K562 (cell line): ENCODE results near the gene MCC. TPM values are rescaled to one million over a fixed set of nuclear protein-coding genes. Genes with fewer than 3 reads are reported as not detected.

Source experiments
- ATAC-seq: fragments of 200-7000 bp; cut with Tn5 transposase; 3 replicates; pipeline ENCODE4 v1.9.1; 2020; ENCODE audit warnings: moderate library complexity
- BruUV-seq: library from RNA; stranded (reverse); fragments of 400-500 nt; replicated peaks from 2 replicates; lab custom pipeline; 2021; lab: Mats Ljungman, UMichigan
- CTCF ChIA-PET: fragments of 300-600 bp; formaldehyde crosslinking; extraction: SDS; loops from one replicate; lab custom pipeline; 2021; ENCODE audit warnings: low intra/inter-chr PET ratio; lab: Yijun Ruan, JAX
- POLR2A ChIA-PET: fragments of 300-600, 350-650 bp; sonication (Branson Sonifier 250); formaldehyde crosslinking; extraction: SDS; loops from one replicate; lab custom pipeline; 2021; ENCODE audit warnings: antibody characterized with exemption, inconsistent platforms; lab: Yijun Ruan, JAX
- DNase-seq, 4 experiments: peaks; one replicate each; pipeline versions ENCODE4 v3.0.0 to v3.0.0-alpha.2; 2011 to 2018; ENCODE audit warnings: low spot score in 3 of 4, mixed read lengths in 3 of 4; ENCODE audit errors: extremely low read depth in 1 of 4
- FAIRE-seq: peaks from 2 replicates; lab custom pipeline; 2011; peaks lifted over from hg19 to GRCh38; lab: Jason Lieb, UNC
- H2AFZ ChIP-seq: 2 replicates; pipeline ENCODE4 v1.6.0; 2011; ENCODE audit warnings: low read depth, low read length, control low read depth, inconsistent platforms
- H3K27ac ChIP-seq: fragments of 200-600 bp; 3 replicates; pipeline ENCODE4 v1.8.0; 2011; ENCODE audit warnings: low read depth, mild to moderate bottlenecking, control low read depth, inconsistent platforms, low read length, moderate library complexity, mixed read lengths; ENCODE audit errors: extremely low read depth
- H3K27me3 ChIP-seq, 2 experiments: fragments of 300-600 bp in 1 of 2; 2 replicates in 1 of 2; 3 replicates in 1 of 2; pipeline versions ENCODE4 v1.6.0 to v1.8.0; 2011; ENCODE audit warnings: inconsistent platforms in 2 of 2, low read length in 2 of 2, mild to moderate bottlenecking in 1 of 2, mixed read lengths in 1 of 2, moderate library complexity in 1 of 2; ENCODE audit not compliant: control insufficient read depth in 2 of 2, insufficient read depth in 2 of 2
- H3K36me3 ChIP-seq: fragments of 300-600 bp; 3 replicates; pipeline ENCODE4 v1.8.0; 2011; ENCODE audit warnings: mild to moderate bottlenecking, low read length, inconsistent platforms; ENCODE audit not compliant: control insufficient read depth, insufficient read depth
- H3K4me1 ChIP-seq, 2 experiments: fragments of 200-600 bp in 1 of 2; replicated peaks in 1 of 2; 2 replicates in 1 of 2; 3 replicates in 1 of 2; pipeline versions ENCODE4 v1.5.1 to v1.8.0; 2011; ENCODE audit warnings: inconsistent platforms in 2 of 2, low read length in 2 of 2, mild to moderate bottlenecking in 1 of 2, mixed read lengths in 1 of 2, moderate library complexity in 1 of 2; ENCODE audit not compliant: control insufficient read depth in 2 of 2, insufficient read depth in 2 of 2
- H3K4me2 ChIP-seq: 2 replicates; pipeline ENCODE4 v1.6.1; 2011; ENCODE audit warnings: low read length, control low read depth, inconsistent platforms, mixed read lengths; ENCODE audit not compliant: insufficient read depth
- H3K4me3 ChIP-seq: fragments of 200-600 bp; sonication (generic), shearing (Covaris generic); 2 replicates; pipeline ENCODE4 v1.5.1; 2016; ENCODE audit warnings: control low read depth, inconsistent platforms
- H3K79me2 ChIP-seq: fragments of 200-600 bp; 3 replicates; pipeline ENCODE4 v1.8.0; 2011; ENCODE audit warnings: low read length, inconsistent platforms; ENCODE audit not compliant: control insufficient read depth, insufficient read depth
- H3K9ac ChIP-seq, 2 experiments: 2 replicates each; pipeline versions ENCODE4 v1.6.0 to v1.6.1; 2011; ENCODE audit warnings: low read depth in 2 of 2, low read length in 2 of 2, control low read depth in 1 of 2, inconsistent platforms in 1 of 2, mild to moderate bottlenecking in 1 of 2, mixed read lengths in 1 of 2; ENCODE audit not compliant: insufficient read depth in 1 of 2
- H3K9me1 ChIP-seq: one replicate; pipeline ENCODE4 v1.6.0; 2011; ENCODE audit warnings: inconsistent platforms, mild to moderate bottlenecking, low read length, moderate library complexity; ENCODE audit not compliant: control insufficient read depth, insufficient read depth
- H3K9me3 ChIP-seq: replicated peaks from 2 replicates; pipeline ENCODE4 v1.5.1; 2011; ENCODE audit warnings: low read depth, low read length, inconsistent platforms; ENCODE audit not compliant: control insufficient read depth, insufficient read depth
- H4K20me1 ChIP-seq: replicated peaks from 2 replicates; pipeline ENCODE4 v1.6.1; 2011; ENCODE audit warnings: low read length, inconsistent platforms, mixed read lengths; ENCODE audit not compliant: control insufficient read depth, insufficient read depth
- CCAR2 ChIP-seq: fragments of 200-400 bp; formaldehyde crosslinking; IDR thresholded peaks from 2 replicates; pipeline ENCODE4 v1.6.1; 2017; ENCODE audit warnings: mild to moderate bottlenecking, low read depth, low read length
- GTF2F1 ChIP-seq: IDR thresholded peaks from 2 replicates; pipeline ENCODE4 v1.6.1; 2011; ENCODE audit warnings: low read depth, low read length, improper control_type of control experiment
- LARP7 ChIP-seq: fragments of 450-650 bp; IDR thresholded peaks from 2 replicates; pipeline ENCODE4 v1.6.1; 2016
- MEIS2 ChIP-seq: fragments of 450-650 bp; IDR thresholded peaks from 2 replicates; pipeline ENCODE4 v1.6.1; 2014; ENCODE audit warnings: mild to moderate bottlenecking; ENCODE audit not compliant: partially characterized antibody
- MYNN ChIP-seq, 2 experiments: sonication (generic); formaldehyde crosslinking in 1 of 2; IDR thresholded peaks; 2 replicates each; pipeline versions ENCODE4 v1.5.0 to v1.6.1; 2016 to 2020; ENCODE audit warnings: antibody characterized with exemption in 1 of 2, missing genetic modification reagents in 1 of 2
- STAT5A ChIP-seq: IDR thresholded peaks from 2 replicates; pipeline ENCODE4 v1.6.1; 2012; ENCODE audit warnings: low read length, inconsistent platforms, borderline replicate concordance
- TRIM24 ChIP-seq, 2 experiments: fragments of 450-650 bp; IDR thresholded peaks; 2 replicates each; pipeline ENCODE4 v1.6.1; 2016
- TRIM25 ChIP-seq: fragments of 450-650 bp; IDR thresholded peaks from 2 replicates; pipeline ENCODE4 v1.7.0; 2016; ENCODE audit warnings: borderline replicate concordance
- ZBTB33 ChIP-seq: sonication (generic); formaldehyde crosslinking; IDR thresholded peaks from 2 replicates; pipeline ENCODE4 v1.8.1; 2023; ENCODE audit warnings: mild to moderate bottlenecking, missing genetic modification reagents
- ZNF165 ChIP-seq: fragments of 250-450 bp; sonication (Bioruptor Pico); IDR thresholded peaks from 2 replicates; pipeline ENCODE4 v1.4.0; 2020; ENCODE audit warnings: borderline replicate concordance
- ZNF407 ChIP-seq: fragments of 450-650 bp; IDR thresholded peaks from 2 replicates; pipeline ENCODE4 v1.6.1; 2016; ENCODE audit warnings: low read depth
- ZNF507 ChIP-seq: conservative IDR thresholded peaks from 2 replicates; pipeline ENCODE4 v1.6.1; 2017; ENCODE audit warnings: missing genetic modification characterization, missing compliant biosample characterization
- WGBS: fragments of 100-300 bp; shearing (Covaris generic); methylation state at CpG from one replicate; pipeline ENCODE4 v1.1.6; 2016; ENCODE audit warnings: low coverage, mixed read lengths; ENCODE audit not compliant: insufficient coverage; ENCODE audit errors: missing lambda C conversion rate; 5-methylcytosine and 5-hydroxymethylcytosine counted together
- in situ Hi-C: fragments of 300-500 bp; cut with MboI; formaldehyde crosslinking; loops from 4 replicates; pipeline ENCODE4 v1.15.0; 2018; ENCODE audit warnings: inconsistent platforms, mixed read lengths
- intact Hi-C: fragments of 100-400 bp; cut with micrococcal nuclease; formaldehyde crosslinking; loops from 2 replicates; pipeline ENCODE4 v1.14.2; 2022
- polyA plus RNA-seq, 8 experiments: library from polyadenylated mRNA; depleted of rRNA in 4 of 8; stranded (reverse) in 5 of 8; unstranded in 3 of 8; fragments of >200 nt; fragmentation: Nextera tagmentation in 2 of 8; fragmentation: Illumina TruSeq in 1 of 8; extraction: Ambion mirVana in 2 of 8; extraction: Trizol in 1 of 8; gene quantifications; 2 replicates each; pipeline versions ENCODE4 v1.2.1 to v1.2.3, GENCODE V29; 2011 to 2014; ENCODE audit warnings: inconsistent platforms in 1 of 8, missing spikeins in 1 of 8
- total RNA-seq, 7 experiments: library from RNA; depleted of rRNA in 6 of 7; stranded (reverse); fragments of >200 nt in 6 of 7; fragmentation: Illumina TruSeq in 2 of 7; extraction: Trizol in 2 of 7; gene quantifications; 2 replicates each; pipeline versions ENCODE4 v1.2.1 to v1.2.3, GENCODE V29; 2011 to 2021; ENCODE audit warnings: low replicate concordance in 1 of 7

The MCC gene
- total and polyA plus RNA-seq, 9 of the 15 experiments (the other 6 are each of a cell fraction or from before 2014, with no cell fraction given) = 0.04 to 0.24 (median 0.06) TPM; not detected in 1

- no peaks in the 10 kb centered on the region for H4K20me1 ChIP-seq
- H3K27me3 ChIP-seq = no peaks in the 10 kb centered on the region; a peak in 2 of 5 replicates
- no peaks in the 10 kb centered on the region for H3K9me3 ChIP-seq
- H3K4me2 ChIP-seq = no peak overlapping the region
- no peaks in the 10 kb centered on the region for H3K9me1 ChIP-seq
- ATAC-seq (no peak), DNase-seq (no peak), FAIRE-seq (no peak)
- ChIA-PET POLR2A (no interaction called here), CTCF (no interaction called here)
- H3K4me1 ChIP-seq = no peaks in the 10 kb centered on the region
- no peak overlapping the region for H3K27ac ChIP-seq
- no peaks in the 10 kb centered on the region for H3K36me3 ChIP-seq
- intact Hi-C loops = loop anchor here (1.0 kb wide), 1 partner anchor 334 kb away; no protein-coding TSS in a partner anchor
- WGBS = 0% methylated on average over 2 of the region's 2 CpGs
- in situ Hi-C loops = no loop called here
- no peaks in the 10 kb centered on the region for H3K79me2 ChIP-seq
- H2AFZ ChIP-seq = no peak overlapping the region
- no peak overlapping the region for H3K4me3 ChIP-seq
- BruUV-seq = no TSS peak
- H3K9ac ChIP-seq = no peak overlapping the region
- TF ChIP-seq LARP7 (no peak), MYNN (IDR thresholded peaks at IDR 0.05) (no peak), MYNN (CRISPR knock-in tag; IDR thresholded peaks at IDR 0.05) (no peak), ZNF165 (CRISPR knock-in tag) (no peak), CCAR2 (no peak), ZBTB33 (CRISPR knock-in tag) (no peak), ZNF507 (tag) (no peak), STAT5A (no peak), TRIM24 (IDR thresholded peaks at IDR 0.05) (no peak), TRIM25 (no peak), ZNF407 (no peak), GTF2F1 (no peak), MEIS2 (no peak)
Observed at GRCh38 chr5:113329981-113330380, 158.3 kb downstream of the MCC start.
